SK-N-SH treated with all-trans-retinoic acid at 6 μM for 48 hours (cell line): ENCODE measurements around the gene PRDM10.

Experiments used
- ATAC-seq: fragments of 200-7000 bp; cut with Tn5 transposase; 3 replicates; pipeline ENCODE4 v1.9.1; 2020; ENCODE audit warnings: mild to moderate bottlenecking, moderate library complexity
- ARNTL ChIP-seq: fragments of 450-650 bp; formaldehyde crosslinking; IDR thresholded peaks from 2 replicates; pipeline ENCODE4 v1.5.0; 2020; ENCODE audit warnings: low read depth, mild to moderate bottlenecking, moderate library complexity, borderline replicate concordance
- BACH2 ChIP-seq: fragments of 250-450 bp; sonication (Bioruptor Pico); IDR thresholded peaks from 2 replicates; pipeline ENCODE4 v1.9.0; 2021; ENCODE audit warnings: mild to moderate bottlenecking, borderline replicate concordance
- CREB5 ChIP-seq: fragments of 250-450 bp; sonication (Bioruptor Pico); IDR thresholded peaks from 2 replicates; pipeline ENCODE4 v1.5.1; 2020; ENCODE audit warnings: low read depth, mild to moderate bottlenecking, moderate library complexity
- CSDC2 ChIP-seq: fragments of 250-450 bp; sonication (Bioruptor Pico); IDR thresholded peaks from 2 replicates; pipeline ENCODE4 v1.5.0; 2020; ENCODE audit warnings: mild to moderate bottlenecking, moderate library complexity
- ESRRG ChIP-seq: fragments of 250-450 bp; sonication (Bioruptor Pico); IDR thresholded peaks from 2 replicates; pipeline ENCODE4 v1.6.1; 2021; ENCODE audit warnings: mild to moderate bottlenecking
- GLIS3 ChIP-seq: fragments of 250-450 bp; sonication (Bioruptor Pico); IDR thresholded peaks from 2 replicates; pipeline ENCODE4 v1.5.0; 2020; ENCODE audit warnings: mild to moderate bottlenecking, moderate library complexity
- ISL1 ChIP-seq: fragments of 250-450 bp; sonication (Bioruptor Pico); IDR thresholded peaks from 2 replicates; pipeline ENCODE4 v2.1.2; 2022; ENCODE audit warnings: mild to moderate bottlenecking, moderate library complexity
- OSR1 ChIP-seq: fragments of 250-450 bp; sonication (Bioruptor Pico); IDR thresholded peaks from 2 replicates; pipeline ENCODE4 v1.8.0; 2022; ENCODE audit warnings: moderate library complexity, mild to moderate bottlenecking, inconsistent platforms
- PPARA ChIP-seq: fragments of 250-450 bp; sonication (Bioruptor Pico); IDR thresholded peaks from 2 replicates; pipeline ENCODE4 v1.5.0; 2020; ENCODE audit warnings: mild to moderate bottlenecking, borderline replicate concordance
- RARB ChIP-seq: fragments of 250-450 bp; sonication (Bioruptor Pico); IDR thresholded peaks from 2 replicates; pipeline ENCODE4 v1.8.0; 2021; ENCODE audit warnings: mild to moderate bottlenecking, moderate library complexity
- SNAI2 ChIP-seq: fragments of 250-450 bp; sonication (Bioruptor Pico); IDR thresholded peaks from 2 replicates; pipeline ENCODE4 v1.5.0; 2020; ENCODE audit warnings: mild to moderate bottlenecking, moderate library complexity
- TCF4 ChIP-seq: fragments of 250-450 bp; sonication (Bioruptor Pico); IDR thresholded peaks from 2 replicates; pipeline ENCODE4 v1.8.0; 2021; ENCODE audit warnings: mild to moderate bottlenecking, moderate library complexity, borderline replicate concordance
- TOX ChIP-seq: fragments of 250-450 bp; sonication (Bioruptor Pico); IDR thresholded peaks from 2 replicates; pipeline ENCODE4 v1.8.0; 2021; ENCODE audit warnings: mild to moderate bottlenecking, moderate library complexity, borderline replicate concordance
- TSHZ2 ChIP-seq: fragments of 250-450 bp; sonication (Bioruptor Pico); IDR thresholded peaks from 2 replicates; pipeline ENCODE4 v1.5.0; 2020; ENCODE audit warnings: mild to moderate bottlenecking, moderate library complexity
- ZC3H10 ChIP-seq: fragments of 250-450 bp; sonication (Bioruptor Pico); IDR thresholded peaks from 2 replicates; pipeline ENCODE4 v1.5.1; 2021; ENCODE audit warnings: mild to moderate bottlenecking, moderate library complexity
- ZFP3 ChIP-seq: fragments of 250-450 bp; sonication (Bioruptor Pico); IDR thresholded peaks from 2 replicates; pipeline ENCODE4 v1.5.0; 2020; ENCODE audit warnings: mild to moderate bottlenecking, moderate library complexity
- ZFP30 ChIP-seq: fragments of 450-650 bp; formaldehyde crosslinking; IDR thresholded peaks from 2 replicates; pipeline ENCODE4 v1.5.0; 2022; ENCODE audit warnings: mild to moderate bottlenecking, moderate library complexity
- ZNF565 ChIP-seq: fragments of 450-650 bp; formaldehyde crosslinking; conservative IDR thresholded peaks from 2 replicates; pipeline ENCODE4 v1.5.0; 2020; ENCODE audit warnings: low read depth, mild to moderate bottlenecking, moderate library complexity
- ZNF70 ChIP-seq: fragments of 450-650 bp; formaldehyde crosslinking; IDR thresholded peaks from 2 replicates; pipeline ENCODE4 v1.5.0; 2020; ENCODE audit warnings: mild to moderate bottlenecking, moderate library complexity
- TF ChIP-seq, protein P1 (sequence below): fragments of 250-450 bp; sonication (Bioruptor Pico); IDR thresholded peaks from 2 replicates; pipeline ENCODE4 v1.8.0; 2021; ENCODE audit warnings: low read depth, mild to moderate bottlenecking, moderate library complexity, borderline replicate concordance
- TF ChIP-seq, protein P2 (sequence below): fragments of 250-450 bp; sonication (Bioruptor Pico); IDR thresholded peaks from 2 replicates; pipeline ENCODE4 v1.8.0; 2020; ENCODE audit warnings: mild to moderate bottlenecking, moderate library complexity, borderline replicate concordance
- TF ChIP-seq, protein P3 (sequence below): fragments of 250-450 bp; sonication (Bioruptor Pico); IDR thresholded peaks from 2 replicates; pipeline ENCODE4 v1.5.1; 2021; ENCODE audit warnings: mild to moderate bottlenecking, moderate library complexity

The PRDM10 gene

GRCh38 chr11:129939510-129939909 is 63.1 kb downstream of the PRDM10 start:
- TF ChIP-seq ISL1 (CRISPR knock-in tag) (no peak), ESRRG (CRISPR knock-in tag) (no peak), GLIS3 (CRISPR knock-in tag) (no peak), CREB5 (no peak), RARB (no peak), ARNTL (CRISPR knock-in tag) (no peak), OSR1 (CRISPR knock-in tag) (no peak), TCF4 (CRISPR knock-in tag) (no peak), SNAI2 (CRISPR knock-in tag) (no peak), ZC3H10 (no peak), TSHZ2 (CRISPR knock-in tag) (no peak), ZNF565 (no peak), ZNF70 (CRISPR knock-in tag) (no peak), BACH2 (CRISPR knock-in tag) (no peak), ZFP3 (CRISPR knock-in tag) (no peak), PPARA (CRISPR knock-in tag) (no peak)
- TF ChIP-seq, protein P1, sequence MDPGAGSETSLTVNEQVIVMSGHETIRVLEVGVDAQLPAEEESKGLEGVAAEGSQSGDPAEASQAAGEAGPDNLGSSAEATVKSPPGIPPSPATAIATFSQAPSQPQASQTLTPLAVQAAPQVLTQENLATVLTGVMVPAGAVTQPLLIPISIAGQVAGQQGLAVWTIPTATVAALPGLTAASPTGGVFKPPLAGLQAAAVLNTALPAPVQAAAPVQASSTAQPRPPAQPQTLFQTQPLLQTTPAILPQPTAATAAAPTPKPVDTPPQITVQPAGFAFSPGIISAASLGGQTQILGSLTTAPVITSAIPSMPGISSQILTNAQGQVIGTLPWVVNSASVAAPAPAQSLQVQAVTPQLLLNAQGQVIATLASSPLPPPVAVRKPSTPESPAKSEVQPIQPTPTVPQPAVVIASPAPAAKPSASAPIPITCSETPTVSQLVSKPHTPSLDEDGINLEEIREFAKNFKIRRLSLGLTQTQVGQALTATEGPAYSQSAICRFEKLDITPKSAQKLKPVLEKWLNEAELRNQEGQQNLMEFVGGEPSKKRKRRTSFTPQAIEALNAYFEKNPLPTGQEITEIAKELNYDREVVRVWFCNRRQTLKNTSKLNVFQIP: no peak
- TF ChIP-seq, protein P2, sequence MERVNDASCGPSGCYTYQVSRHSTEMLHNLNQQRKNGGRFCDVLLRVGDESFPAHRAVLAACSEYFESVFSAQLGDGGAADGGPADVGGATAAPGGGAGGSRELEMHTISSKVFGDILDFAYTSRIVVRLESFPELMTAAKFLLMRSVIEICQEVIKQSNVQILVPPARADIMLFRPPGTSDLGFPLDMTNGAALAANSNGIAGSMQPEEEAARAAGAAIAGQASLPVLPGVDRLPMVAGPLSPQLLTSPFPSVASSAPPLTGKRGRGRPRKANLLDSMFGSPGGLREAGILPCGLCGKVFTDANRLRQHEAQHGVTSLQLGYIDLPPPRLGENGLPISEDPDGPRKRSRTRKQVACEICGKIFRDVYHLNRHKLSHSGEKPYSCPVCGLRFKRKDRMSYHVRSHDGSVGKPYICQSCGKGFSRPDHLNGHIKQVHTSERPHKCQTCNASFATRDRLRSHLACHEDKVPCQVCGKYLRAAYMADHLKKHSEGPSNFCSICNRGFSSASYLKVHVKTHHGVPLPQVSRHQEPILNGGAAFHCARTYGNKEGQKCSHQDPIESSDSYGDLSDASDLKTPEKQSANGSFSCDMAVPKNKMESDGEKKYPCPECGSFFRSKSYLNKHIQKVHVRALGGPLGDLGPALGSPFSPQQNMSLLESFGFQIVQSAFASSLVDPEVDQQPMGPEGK (CRISPR knock-in tag): no peak
- TF ChIP-seq, protein P3, sequence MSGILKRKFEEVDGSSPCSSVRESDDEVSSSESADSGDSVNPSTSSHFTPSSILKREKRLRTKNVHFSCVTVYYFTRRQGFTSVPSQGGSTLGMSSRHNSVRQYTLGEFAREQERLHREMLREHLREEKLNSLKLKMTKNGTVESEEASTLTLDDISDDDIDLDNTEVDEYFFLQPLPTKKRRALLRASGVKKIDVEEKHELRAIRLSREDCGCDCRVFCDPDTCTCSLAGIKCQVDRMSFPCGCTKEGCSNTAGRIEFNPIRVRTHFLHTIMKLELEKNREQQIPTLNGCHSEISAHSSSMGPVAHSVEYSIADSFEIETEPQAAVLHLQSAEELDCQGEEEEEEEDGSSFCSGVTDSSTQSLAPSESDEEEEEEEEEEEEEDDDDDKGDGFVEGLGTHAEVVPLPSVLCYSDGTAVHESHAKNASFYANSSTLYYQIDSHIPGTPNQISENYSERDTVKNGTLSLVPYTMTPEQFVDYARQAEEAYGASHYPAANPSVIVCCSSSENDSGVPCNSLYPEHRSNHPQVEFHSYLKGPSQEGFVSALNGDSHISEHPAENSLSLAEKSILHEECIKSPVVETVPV (CRISPR knock-in tag): no peak
- TF ChIP-seq, all 23 proteins: peak for 0
- no peak for ATAC-seq

- TF ChIP-seq TOX (no peak), ISL1 (CRISPR knock-in tag) (no peak), ESRRG (CRISPR knock-in tag) (no peak), OSR1 (CRISPR knock-in tag) (no peak), CSDC2 (CRISPR knock-in tag) (no peak)
- ATAC-seq: no peak
Measured at GRCh38 chr11:129938764-129939163, 63.9 kb downstream of the PRDM10 start.

DNA sequence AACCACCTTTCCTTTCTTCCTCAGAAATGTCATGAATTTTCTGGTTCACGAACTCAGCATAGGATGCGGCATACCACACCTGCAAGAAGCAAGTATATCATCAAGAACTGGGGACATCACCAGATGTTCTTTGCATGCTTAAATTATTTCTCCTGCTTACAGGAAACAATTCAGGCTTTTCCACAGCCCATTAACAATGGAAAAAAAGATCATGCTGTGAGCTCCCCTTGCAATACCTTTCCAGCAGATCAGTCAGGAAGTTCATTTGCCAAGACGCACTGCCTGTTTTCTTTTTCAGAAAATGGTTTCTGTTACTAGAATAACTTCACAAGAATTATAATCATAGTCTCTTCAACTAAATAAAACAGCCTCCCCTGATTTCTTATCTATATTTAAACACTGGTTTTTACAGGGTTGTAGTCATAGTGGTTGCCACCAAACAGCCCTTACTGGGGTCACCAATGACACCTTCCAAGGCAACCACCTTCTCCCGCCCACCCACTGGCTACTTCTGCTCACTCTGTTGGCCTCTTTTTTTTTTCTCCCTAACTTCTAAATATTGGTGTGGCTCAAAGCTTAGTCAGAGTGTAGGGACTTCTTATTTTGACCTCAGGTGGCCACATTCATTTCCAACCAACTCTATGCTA is 64.9 kb downstream of the PRDM10 start:
- no peak for ATAC-seq
- TF ChIP-seq ZFP30: no peak
- TF ChIP-seq, protein P3 (CRISPR knock-in tag): no peak
- TF ChIP-seq CSDC2 (CRISPR knock-in tag): no peak
- TF ChIP-seq TSHZ2 (CRISPR knock-in tag): no peak
- TF ChIP-seq ZC3H10: no peak
- TF ChIP-seq TCF4 (CRISPR knock-in tag): no peak
- no peak for TF ChIP-seq ZNF565
- no peak for TF ChIP-seq BACH2 (CRISPR knock-in tag)
- no peak for TF ChIP-seq TOX
- TF ChIP-seq ESRRG (CRISPR knock-in tag): no peak
- TF ChIP-seq CREB5: no peak
- TF ChIP-seq ZNF70 (CRISPR knock-in tag): no peak
- TF ChIP-seq ZFP3 (CRISPR knock-in tag): no peak
- TF ChIP-seq OSR1 (CRISPR knock-in tag): no peak
